SJCRH30 (cell line): ENCODE measurements around the gene CADPS2. TPM values are rescaled to one million over a fixed set of nuclear protein-coding genes. Genes with fewer than 3 reads are reported as not detected.

Experiments used
- DNase-seq, 2 experiments: peaks; one replicate each; pipeline ENCODE4 v3.0.0-alpha.2; 2015 to 2020
- H3K27ac ChIP-seq: fragments of 250-450 bp; sonication (Bioruptor Pico); 2 replicates; pipeline ENCODE4 v1.5.1; 2020; ENCODE audit warnings: mild to moderate bottlenecking, moderate library complexity
- H3K27me3 ChIP-seq: fragments of 250-450 bp; sonication (Bioruptor Pico); 2 replicates; pipeline ENCODE4 v1.5.1; 2020; ENCODE audit warnings: mild to moderate bottlenecking, moderate library complexity
- H3K36me3 ChIP-seq: fragments of 250-450 bp; sonication (Bioruptor Pico); 2 replicates; pipeline ENCODE4 v1.5.1; 2020; ENCODE audit warnings: mild to moderate bottlenecking, moderate library complexity
- H3K4me1 ChIP-seq: fragments of 250-450 bp; sonication (Bioruptor Pico); 2 replicates; pipeline ENCODE4 v1.5.1; 2020; ENCODE audit warnings: mild to moderate bottlenecking, moderate library complexity
- H3K4me3 ChIP-seq: fragments of 250-450 bp; sonication (Bioruptor Pico); 2 replicates; pipeline ENCODE4 v1.5.1; 2020; ENCODE audit warnings: mild to moderate bottlenecking, moderate library complexity
- H3K9me3 ChIP-seq: fragments of 250-450 bp; sonication (Bioruptor Pico); replicated peaks from 2 replicates; pipeline ENCODE4 v1.5.1; 2020; ENCODE audit warnings: mild to moderate bottlenecking, moderate library complexity
- total RNA-seq: library from RNA; depleted of rRNA; stranded (reverse); fragments of >200 nt; shearing (Covaris generic); gene quantifications from 2 replicates; pipeline ENCODE4 v1.2.3, GENCODE V29; 2014

Gene CADPS2
- total RNA-seq, 1 experiment from 2014 or later: not detected

DNA sequence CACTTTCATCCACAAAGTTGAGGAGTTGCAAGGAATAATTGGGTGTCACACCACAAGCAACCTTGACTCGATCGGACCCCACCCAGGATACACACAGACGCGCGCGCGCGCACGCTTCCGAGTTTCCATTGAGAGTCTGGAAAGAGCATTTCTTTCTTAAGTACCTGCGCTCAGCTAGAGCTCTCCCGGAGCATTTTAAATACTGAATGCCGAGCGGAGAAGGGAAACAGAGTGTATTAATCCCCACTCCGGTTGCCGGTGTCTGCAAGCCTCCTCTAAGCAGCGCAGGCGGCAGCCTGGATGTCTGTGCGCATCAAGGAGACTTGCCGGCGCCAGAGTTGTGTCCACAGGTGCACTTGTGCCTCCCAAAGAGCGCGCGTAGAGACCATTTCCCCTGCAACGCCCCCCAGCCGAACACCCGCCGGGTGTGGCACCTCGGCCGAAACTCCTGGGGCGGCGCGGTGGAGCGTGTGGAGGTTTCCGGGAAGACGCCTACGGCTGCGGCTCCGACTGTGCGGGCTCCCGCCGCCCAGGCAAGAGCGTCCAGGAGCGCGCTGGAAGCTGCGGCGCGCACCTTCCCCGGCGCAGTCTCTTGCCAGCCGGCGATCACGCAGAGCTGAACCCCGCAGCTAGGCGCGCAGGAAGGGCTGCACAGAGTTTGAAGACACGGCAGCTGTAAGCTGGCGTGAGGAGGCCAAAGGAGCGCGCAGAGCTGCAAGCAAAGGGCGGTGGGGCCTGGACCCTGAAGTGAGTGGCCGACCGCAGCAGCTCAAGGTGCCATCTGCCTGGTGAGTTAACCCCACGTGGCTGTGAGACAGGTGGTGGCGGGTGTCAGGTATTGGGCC is 580.6 kb downstream of the CADPS2 start:
- H3K4me1 ChIP-seq: no peaks in the 10 kb centered on the region
- peaks cover 17% of the 10 kb centered on the region; the same call in 1 of the 2 replicates for H3K27me3 ChIP-seq
- no peaks in the 10 kb centered on the region for H3K36me3 ChIP-seq
- no peak overlapping the region for H3K27ac ChIP-seq
- H3K9me3 ChIP-seq: no peaks in the 10 kb centered on the region
- DNase-seq: no peak
- H3K4me3 ChIP-seq: no peak overlapping the region

DNA sequence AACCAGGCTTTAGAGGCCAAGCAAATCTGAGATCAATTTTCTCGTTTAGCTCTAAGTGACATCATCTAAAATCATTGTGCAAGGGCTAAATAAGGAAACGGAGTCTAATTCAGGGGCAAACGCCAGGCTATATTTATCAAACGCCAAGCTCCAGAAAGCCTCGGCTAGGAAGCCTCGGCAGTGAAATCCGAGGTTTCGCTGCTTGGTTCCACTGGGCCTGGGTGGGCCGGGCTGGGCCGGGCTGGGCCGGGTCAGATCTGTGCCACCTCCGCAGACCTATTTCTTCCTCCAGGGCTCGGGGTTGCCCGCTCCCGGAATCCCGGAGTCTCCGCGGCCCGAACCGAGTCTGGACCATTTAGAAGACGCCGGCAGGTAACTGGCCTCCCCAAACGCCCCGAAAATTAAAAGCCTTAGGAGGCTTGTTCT is 581.3 kb downstream of the CADPS2 start:
- Histone ChIP-seq H3K9me3 (no peaks in the 10 kb centered on the region), H3K4me3 (no peak overlapping the region), H3K4me1 (no peaks in the 10 kb centered on the region), H3K36me3 (no peaks in the 10 kb centered on the region), H3K27me3 (peaks cover 17% of the 10 kb centered on the region; the same call in 1 of the 2 replicates), H3K27ac (no peak overlapping the region)
- no peak for DNase-seq

GRCh38 chr7:122304319-122304975 is 581.8 kb downstream of the CADPS2 start, which contains the start of gene FEZF1:
Gene FEZF1 (minus strand): TSS chr7:122304750. CDS start chr7:122304437, 313 bp downstream.
- H3K4me3 ChIP-seq: no peak within 1 kb of the TSS
- DNase-seq: no peak
- H3K27me3 ChIP-seq: peaks cover 14% of the 10 kb centered on the region
- no peaks in the 10 kb centered on the region for H3K4me1 ChIP-seq
- no peak within 1 kb of the TSS for H3K27ac ChIP-seq
- H3K36me3 ChIP-seq: no peaks in the 10 kb centered on the region
- no peaks in the 10 kb centered on the region for H3K9me3 ChIP-seq

DNA sequence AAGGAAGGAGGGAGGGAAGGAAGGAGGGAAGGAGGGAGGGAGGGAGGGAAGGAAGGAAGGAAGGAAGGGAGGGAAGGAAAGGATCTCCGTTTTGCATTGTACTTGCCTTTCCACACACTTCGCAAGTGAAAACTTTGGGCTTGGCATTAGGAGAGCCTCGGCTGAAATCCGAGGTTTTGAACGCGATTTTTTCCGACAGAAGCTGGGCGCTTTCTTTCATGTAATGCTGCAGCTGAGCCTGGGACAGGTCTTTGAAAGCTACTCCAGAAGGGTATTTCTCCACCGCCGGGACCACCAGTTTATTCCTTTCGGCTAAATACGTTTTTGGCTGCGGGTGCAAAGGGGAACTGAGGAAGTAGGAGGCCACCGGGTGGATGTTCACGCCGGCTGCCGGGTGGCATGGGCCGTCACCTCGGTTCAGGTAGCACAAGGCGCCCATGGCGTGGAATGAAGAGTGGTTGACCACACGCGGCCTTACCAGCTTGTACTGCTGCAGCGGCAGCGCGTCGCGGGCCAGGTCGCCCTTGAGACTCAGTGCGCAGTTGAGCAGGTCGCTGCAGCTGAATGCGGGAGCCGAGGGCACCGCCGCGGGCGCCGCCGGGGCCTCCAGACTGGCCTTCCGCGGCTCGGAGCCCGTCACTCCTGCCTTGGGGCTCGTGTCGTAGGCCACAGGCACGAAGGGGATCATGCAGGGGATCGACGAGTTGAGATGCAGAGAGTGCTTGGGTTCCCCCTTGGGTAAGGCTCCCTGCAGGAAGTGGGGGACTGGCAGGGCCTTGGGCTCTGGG is 582.5 kb downstream of the CADPS2 start:
- no peaks in the 10 kb centered on the region for H3K4me1 ChIP-seq
- H3K36me3 ChIP-seq: no peaks in the 10 kb centered on the region
- no peak overlapping the region for H3K4me3 ChIP-seq
- no peaks in the 10 kb centered on the region for H3K9me3 ChIP-seq
- no peak for DNase-seq
- peaks cover 8% of the 10 kb centered on the region for H3K27me3 ChIP-seq
- no peak overlapping the region for H3K27ac ChIP-seq

- Histone ChIP-seq H3K27ac (no peak overlapping the region), H3K27me3 (peaks cover 4% of the 10 kb centered on the region), H3K36me3 (no peaks in the 10 kb centered on the region)
Observed at GRCh38 chr7:122302761-122303530, 583.3 kb downstream of the CADPS2 start.

DNA sequence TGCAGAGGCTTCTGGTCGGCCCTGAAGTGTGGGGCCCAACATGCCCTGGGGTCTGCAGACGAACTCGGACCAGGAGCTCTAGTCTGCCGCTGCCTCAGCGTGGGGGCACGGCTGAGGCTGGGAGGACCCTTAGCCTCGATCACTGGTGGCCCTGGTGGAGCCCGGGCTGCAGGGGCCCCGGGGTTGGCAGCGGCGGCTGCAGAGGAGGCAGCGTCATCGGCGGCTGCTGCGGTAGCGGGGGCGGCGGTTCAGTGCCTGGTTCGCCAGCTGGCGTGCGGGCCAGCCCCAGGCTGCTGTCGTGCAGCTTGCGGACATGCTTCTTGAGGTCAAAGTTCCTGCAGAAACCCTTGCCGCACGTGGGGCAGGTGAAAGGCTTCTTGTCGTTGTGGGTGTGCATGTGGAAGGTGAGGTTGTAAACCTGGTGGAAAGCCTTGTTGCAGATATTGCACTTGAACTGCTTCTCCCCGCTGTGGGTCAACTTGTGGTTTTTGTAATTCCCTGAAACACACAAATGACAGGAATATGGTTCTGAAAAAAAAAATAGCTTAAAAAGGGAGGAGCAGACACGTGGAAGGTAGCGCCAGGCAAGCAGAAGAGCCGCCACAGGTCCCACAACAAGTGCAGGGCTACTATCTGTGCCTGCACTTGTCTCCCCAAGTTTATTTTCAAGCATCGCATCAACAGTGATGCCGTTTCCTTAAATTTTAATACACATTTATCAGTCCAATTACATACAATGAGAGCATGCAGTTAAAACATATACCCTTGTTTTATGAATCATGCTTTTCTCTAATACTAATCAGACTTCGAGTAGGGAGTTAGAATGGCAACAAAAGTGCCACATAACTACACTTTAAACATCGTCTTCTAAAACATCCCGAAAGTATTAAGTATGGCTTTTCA is 584.2 kb downstream of the CADPS2 start:
- Histone ChIP-seq H3K27me3 (peaks cover 4% of the 10 kb centered on the region), H3K9me3 (no peaks in the 10 kb centered on the region), H3K27ac (no peak overlapping the region), H3K4me3 (no peak overlapping the region), H3K4me1 (no peaks in the 10 kb centered on the region), H3K36me3 (no peaks in the 10 kb centered on the region)
- DNase-seq: no peak

More at GRCh38 chr7:122302761-122303530, 583.3 kb downstream of the CADPS2 start:
- Histone ChIP-seq H3K4me1 (no peaks in the 10 kb centered on the region), H3K9me3 (no peaks in the 10 kb centered on the region), H3K4me3 (no peak overlapping the region)
- DNase-seq: no peak

- Histone ChIP-seq H3K4me3 (no peak overlapping the region), H3K9me3 (no peaks in the 10 kb centered on the region), H3K36me3 (no peaks in the 10 kb centered on the region), H3K27me3 (peaks cover 4% of the 10 kb centered on the region), H3K27ac (no peak overlapping the region), H3K4me1 (no peaks in the 10 kb centered on the region)
- no peak for DNase-seq
Observed at GRCh38 chr7:122300956-122301833, 585.1 kb downstream of the CADPS2 start.

GRCh38 chr7:122300211-122300932 is 585.9 kb downstream of the CADPS2 start:
- H3K36me3 ChIP-seq: no peaks in the 10 kb centered on the region
- no peak for DNase-seq
- H3K4me1 ChIP-seq: no peaks in the 10 kb centered on the region
- H3K27ac ChIP-seq: no peak overlapping the region
- H3K4me3 ChIP-seq: no peak overlapping the region
- H3K27me3 ChIP-seq: peaks cover 4% of the 10 kb centered on the region
- no peaks in the 10 kb centered on the region for H3K9me3 ChIP-seq

GRCh38 chr7:122299624-122300210 is 586.5 kb downstream of the CADPS2 start:
- Histone ChIP-seq H3K4me3 (no peak overlapping the region), H3K27me3 (peaks cover 4% of the 10 kb centered on the region), H3K36me3 (no peaks in the 10 kb centered on the region), H3K9me3 (no peaks in the 10 kb centered on the region), H3K27ac (no peak overlapping the region), H3K4me1 (no peaks in the 10 kb centered on the region)
- no peak for DNase-seq

DNA sequence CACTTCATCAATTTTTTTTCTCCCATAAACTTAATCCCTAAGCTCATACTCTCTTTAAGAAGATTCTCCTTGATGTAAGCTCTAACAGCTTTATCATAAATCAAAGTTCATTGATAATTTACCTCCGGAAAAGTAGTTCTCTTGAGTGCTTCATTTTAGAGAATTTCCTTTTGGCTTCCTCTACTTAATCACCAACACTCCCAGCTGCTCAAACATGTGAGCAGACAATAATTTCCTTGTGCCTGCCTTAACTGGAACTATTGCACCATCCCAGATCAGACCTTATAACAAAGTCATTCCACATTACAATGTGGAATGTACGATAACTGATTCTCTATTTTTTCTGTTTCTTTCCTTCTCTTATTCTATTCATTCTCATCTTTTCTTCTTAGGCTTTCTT is 587.6 kb downstream of the CADPS2 start:
- Histone ChIP-seq H3K27me3 (peaks cover 4% of the 10 kb centered on the region), H3K4me3 (no peak overlapping the region), H3K27ac (no peak overlapping the region)

GRCh38 chr7:122298131-122298530 is 588.1 kb downstream of the CADPS2 start:
- H3K4me1 ChIP-seq: no peaks in the 10 kb centered on the region
- no peaks in the 10 kb centered on the region for H3K36me3 ChIP-seq
- no peak overlapping the region for H3K4me3 ChIP-seq
- no peaks in the 10 kb centered on the region for H3K9me3 ChIP-seq
- DNase-seq: no peak
- H3K27me3 ChIP-seq: peaks cover 4% of the 10 kb centered on the region
- H3K27ac ChIP-seq: no peak overlapping the region

More for the DNA sequence above, 587.6 kb downstream of the CADPS2 start:
- H3K4me1 ChIP-seq: no peaks in the 10 kb centered on the region
- DNase-seq: no peak
- no peaks in the 10 kb centered on the region for H3K9me3 ChIP-seq
- H3K36me3 ChIP-seq: no peaks in the 10 kb centered on the region

- no peaks in the 10 kb centered on the region for H3K9me3 ChIP-seq
- no peak overlapping the region for H3K27ac ChIP-seq
- no peaks in the 10 kb centered on the region for H3K36me3 ChIP-seq
- DNase-seq: no peak
- no peaks in the 10 kb centered on the region for H3K4me1 ChIP-seq
- no peak overlapping the region for H3K4me3 ChIP-seq
- H3K27me3 ChIP-seq: no peaks in the 10 kb centered on the region
Observed at GRCh38 chr7:122291189-122291588, 595.1 kb downstream of the CADPS2 start.
